Fibroblast of mammary gland (primary cell): Measurements from ENCODE around the gene WDR86.

ENCODE experiments used
- DNase-seq: peaks from one replicate; pipeline ENCODE4 v3.0.0-alpha.2; 2010; ENCODE audit warnings: low read depth
- H3K4me3 ChIP-seq: 2 replicates; pipeline ENCODE4 v1.5.1; 2011; ENCODE audit warnings: low read depth, mild to moderate bottlenecking, low read length, moderate library complexity; ENCODE audit not compliant: control insufficient read depth
- CTCF ChIP-seq: conservative IDR thresholded peaks from 2 replicates; pipeline ENCODE4 v1.5.1; 2011; ENCODE audit warnings: low read depth, low read length, inconsistent platforms; ENCODE audit not compliant: control insufficient read depth, insufficient read depth

WDR86 gene

GRCh38 chr7:151336027-151336708 is 73.7 kb downstream of the WDR86 start:
- H3K4me3 ChIP-seq, result no peak overlapping the region
- no peak for TF ChIP-seq CTCF
- no peak for DNase-seq

- DNase-seq, result no peak
- no peak overlapping the region for H3K4me3 ChIP-seq
- TF ChIP-seq CTCF, result no peak
Measured at GRCh38 chr7:151334628-151335027, 75.2 kb downstream of the WDR86 start.
